ENCODE results near the gene TMEM168. TPM values are rescaled to one million over a fixed set of nuclear protein-coding genes. Genes with fewer than 3 reads are reported as not detected.

Gene TMEM168
- total and polyA plus RNA-seq, 2 donors = 14.6 to 15.7 TPM

DNA sequence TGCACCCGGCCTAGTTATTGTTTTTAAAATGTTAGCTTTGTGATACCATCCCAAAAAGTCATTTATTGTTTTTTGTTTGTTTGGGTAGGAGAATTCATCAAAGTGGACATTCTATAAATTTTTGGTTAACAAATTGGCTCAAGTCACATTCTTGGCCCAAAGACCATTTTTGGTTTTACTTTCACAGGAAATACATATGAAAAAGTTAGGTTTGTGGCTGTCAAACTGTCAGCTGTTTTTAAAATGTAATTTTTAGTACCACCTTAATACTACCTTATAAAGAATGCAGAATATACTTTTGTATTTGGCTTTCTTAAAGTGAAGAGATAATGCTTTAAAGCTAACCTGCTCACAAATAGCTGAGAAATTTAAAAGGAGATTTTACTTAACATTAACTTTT lies 25.1 kb downstream of the TMEM168 start:
- no peak overlapping the region for H3K4me3 ChIP-seq (ENCODE audit: low read length in 2 of 2)
- H3K36me3 ChIP-seq (ENCODE audit: control insufficient read depth in 2 of 2, insufficient read depth in 2 of 2, low read length in 1 of 2) = peaks cover 0 to 3% of the 10 kb centered on the region in 2 donors
- no peaks in the 10 kb centered on the region for H3K4me1 ChIP-seq (ENCODE audit: control insufficient read depth in 2 of 2, insufficient read depth in 2 of 2, low read length in 2 of 2)
- DNase-seq (ENCODE audit: low read depth in 6 of 9, low spot score in 9 of 9) = no peak
- H3K27me3 ChIP-seq (ENCODE audit: control insufficient read depth in 2 of 2, insufficient read depth in 1 of 2, low read length in 1 of 2) = no peaks in the 10 kb centered on the region
- WGBS = 97% methylated on average over 1 of the region's 1 CpG
- no peak overlapping the region for H3K27ac ChIP-seq (ENCODE audit: low read depth in 1 of 2, low read length in 1 of 2)
- no peaks in the 10 kb centered on the region for H3K9me3 ChIP-seq (ENCODE audit: control insufficient read depth in 2 of 2, insufficient read depth in 1 of 2, low read length in 1 of 2)

DNA sequence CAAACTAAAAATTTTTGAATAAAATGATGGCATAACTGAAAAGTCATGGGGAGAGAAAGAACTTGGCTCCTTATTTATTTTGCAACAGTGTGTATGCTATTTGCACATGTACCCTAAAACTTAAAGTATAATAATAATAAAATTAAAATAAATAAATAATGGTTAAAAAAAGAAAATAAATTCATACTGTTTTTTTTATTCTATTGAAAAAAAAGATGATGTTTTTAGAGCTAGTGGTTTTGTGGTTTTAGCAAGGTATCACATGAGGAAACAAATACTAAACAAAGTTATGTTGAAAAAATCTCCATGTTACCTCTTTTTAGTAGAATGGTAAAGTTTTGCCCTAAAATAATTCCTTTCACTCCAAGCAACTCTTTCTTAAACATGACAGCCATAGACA lies 26.2 kb downstream of the TMEM168 start:
- DNase-seq (ENCODE audit: low read depth in 6 of 9, low spot score in 9 of 9) = no peak
- Histone ChIP-seq H3K27ac (ENCODE audit: low read depth in 1 of 2, low read length in 1 of 2) (no peak overlapping the region), H3K4me3 (ENCODE audit: low read length in 2 of 2) (no peak overlapping the region), H3K4me1 (ENCODE audit: control insufficient read depth in 2 of 2, insufficient read depth in 2 of 2, low read length in 2 of 2) (no peaks in the 10 kb centered on the region), H3K36me3 (ENCODE audit: control insufficient read depth in 2 of 2, insufficient read depth in 2 of 2, low read length in 1 of 2) (peaks cover 0 to 3% of the 10 kb centered on the region in 2 donors), H3K9me3 (ENCODE audit: control insufficient read depth in 2 of 2, insufficient read depth in 1 of 2, low read length in 1 of 2) (no peaks in the 10 kb centered on the region), H3K27me3 (ENCODE audit: control insufficient read depth in 2 of 2, insufficient read depth in 1 of 2, low read length in 1 of 2) (no peaks in the 10 kb centered on the region)

DNA sequence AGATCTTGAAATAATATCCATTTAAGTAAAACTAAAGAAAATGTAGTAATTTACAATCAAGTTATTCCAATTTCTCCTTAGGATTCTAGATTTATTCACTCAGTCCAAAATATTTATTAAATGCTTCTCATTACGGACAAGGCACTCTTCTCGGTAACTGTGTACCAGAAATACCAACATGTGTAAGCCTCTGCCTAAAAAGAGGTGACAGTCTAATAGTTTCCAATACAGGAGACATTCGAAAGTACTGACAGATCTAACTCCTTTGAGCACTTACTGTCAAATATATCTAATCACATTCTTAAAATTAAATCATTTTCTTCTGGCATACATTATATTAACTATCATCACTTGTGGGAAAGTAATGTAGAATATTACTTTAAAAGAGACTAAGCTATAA lies 26.9 kb downstream of the TMEM168 start:
- Histone ChIP-seq H3K4me1 (ENCODE audit: control insufficient read depth in 2 of 2, insufficient read depth in 2 of 2, low read length in 2 of 2) (no peaks in the 10 kb centered on the region), H3K27ac (ENCODE audit: low read depth in 1 of 2, low read length in 1 of 2) (no peak overlapping the region), H3K36me3 (ENCODE audit: control insufficient read depth in 2 of 2, insufficient read depth in 2 of 2, low read length in 1 of 2) (peaks cover 0 to 3% of the 10 kb centered on the region in 2 donors), H3K9me3 (ENCODE audit: control insufficient read depth in 2 of 2, insufficient read depth in 1 of 2, low read length in 1 of 2) (no peaks in the 10 kb centered on the region), H3K4me3 (ENCODE audit: low read length in 2 of 2) (no peak overlapping the region), H3K27me3 (ENCODE audit: control insufficient read depth in 2 of 2, insufficient read depth in 1 of 2, low read length in 1 of 2) (no peaks in the 10 kb centered on the region)
- no peak for DNase-seq (ENCODE audit: low read depth in 6 of 9, low spot score in 9 of 9)
- 82% methylated on average over 3 of the region's 3 CpGs for WGBS

DNA sequence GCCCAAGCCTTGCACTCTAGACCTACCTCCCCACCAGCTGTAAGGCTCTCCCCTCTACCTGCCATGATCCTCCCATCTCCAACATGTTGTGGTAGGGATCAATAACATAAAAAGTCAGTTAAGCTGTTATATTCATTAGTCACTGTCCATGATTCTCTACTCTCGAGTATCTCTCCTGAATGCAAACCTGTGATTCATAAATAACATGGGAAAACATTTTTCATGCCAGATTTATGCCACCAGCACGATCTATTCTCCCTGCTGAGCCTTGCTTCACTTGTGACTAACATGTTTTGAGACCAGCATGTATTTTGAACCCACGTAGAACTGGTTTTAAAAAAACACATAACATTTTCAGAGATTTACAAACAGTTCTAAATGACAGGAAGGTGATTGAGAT lies 30.3 kb downstream of the TMEM168 start:
- WGBS = 96% methylated on average over 3 of the region's 3 CpGs
- no peak for DNase-seq (ENCODE audit: low read depth in 6 of 9, low spot score in 9 of 9)
- H3K9me3 ChIP-seq (ENCODE audit: control insufficient read depth in 2 of 2, insufficient read depth in 1 of 2, low read length in 1 of 2) = no peaks in the 10 kb centered on the region
- H3K4me1 ChIP-seq (ENCODE audit: control insufficient read depth in 2 of 2, insufficient read depth in 2 of 2, low read length in 2 of 2) = no peaks in the 10 kb centered on the region
- no peaks in the 10 kb centered on the region for H3K36me3 ChIP-seq (ENCODE audit: control insufficient read depth in 2 of 2, insufficient read depth in 2 of 2, low read length in 1 of 2)
- H3K27ac ChIP-seq (ENCODE audit: low read depth in 1 of 2, low read length in 1 of 2) = no peak overlapping the region
- no peak overlapping the region for H3K4me3 ChIP-seq (ENCODE audit: low read length in 2 of 2)
- no peaks in the 10 kb centered on the region for H3K27me3 ChIP-seq (ENCODE audit: control insufficient read depth in 2 of 2, insufficient read depth in 1 of 2, low read length in 1 of 2)

DNA sequence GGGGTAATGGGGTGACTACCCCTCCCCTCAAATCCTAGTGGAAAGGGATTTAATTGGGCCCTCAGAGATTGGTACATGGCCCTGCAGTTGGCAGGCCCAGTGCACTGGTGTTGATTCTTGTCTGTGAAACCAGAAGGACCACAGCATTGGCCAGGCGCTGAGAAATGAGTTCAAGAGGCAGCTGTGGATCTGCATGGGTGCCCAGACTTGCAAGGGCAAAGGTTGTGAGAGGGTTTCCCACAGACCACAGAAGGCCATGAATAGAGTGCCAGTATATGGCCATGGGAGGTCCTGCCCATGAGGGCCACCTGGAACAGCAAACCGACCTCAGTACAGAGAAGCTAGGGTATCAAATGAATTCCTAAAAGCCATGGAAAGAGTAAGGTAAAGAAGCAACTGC lies 32.9 kb downstream of the TMEM168 start:
- Histone ChIP-seq H3K4me1 (ENCODE audit: control insufficient read depth in 2 of 2, insufficient read depth in 2 of 2, low read length in 2 of 2) (no peaks in the 10 kb centered on the region), H3K4me3 (ENCODE audit: low read length in 2 of 2) (no peak overlapping the region), H3K36me3 (ENCODE audit: control insufficient read depth in 2 of 2, insufficient read depth in 2 of 2, low read length in 1 of 2) (no peaks in the 10 kb centered on the region), H3K27ac (ENCODE audit: low read depth in 1 of 2, low read length in 1 of 2) (no peak overlapping the region), H3K27me3 (ENCODE audit: control insufficient read depth in 2 of 2, insufficient read depth in 1 of 2, low read length in 1 of 2) (no peaks in the 10 kb centered on the region), H3K9me3 (ENCODE audit: control insufficient read depth in 2 of 2, insufficient read depth in 1 of 2, low read length in 1 of 2) (no peaks in the 10 kb centered on the region)
- WGBS = 94% methylated on average over 2 of the region's 2 CpGs
- no peak for DNase-seq (ENCODE audit: low read depth in 6 of 9, low spot score in 9 of 9)

DNA sequence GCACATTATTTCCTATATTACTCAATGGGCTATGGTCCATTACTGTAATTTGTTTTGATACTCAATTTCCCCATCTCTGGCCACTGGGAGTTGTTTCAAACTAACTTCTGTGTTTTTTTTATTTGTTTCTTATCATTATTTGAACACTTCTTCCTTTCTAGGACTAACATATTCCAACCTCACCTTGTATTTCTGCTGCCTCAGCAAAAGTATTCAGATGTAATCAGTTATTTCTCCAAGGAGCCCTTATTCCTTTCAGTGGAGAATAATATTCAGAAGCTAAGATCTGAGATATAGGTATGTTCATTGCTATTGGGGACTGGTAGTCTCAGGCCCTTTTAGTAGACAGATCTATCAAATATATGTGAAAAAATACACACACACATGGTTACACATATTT lies 36.9 kb downstream of the TMEM168 start:
- H3K36me3 ChIP-seq (ENCODE audit: control insufficient read depth in 2 of 2, insufficient read depth in 2 of 2, low read length in 1 of 2) = no peaks in the 10 kb centered on the region
- H3K4me3 ChIP-seq (ENCODE audit: low read length in 2 of 2) = no peak overlapping the region
- H3K9me3 ChIP-seq (ENCODE audit: control insufficient read depth in 2 of 2, insufficient read depth in 1 of 2, low read length in 1 of 2) = no peaks in the 10 kb centered on the region
- no peak overlapping the region for H3K27ac ChIP-seq (ENCODE audit: low read depth in 1 of 2, low read length in 1 of 2)
- no peak for DNase-seq (ENCODE audit: low read depth in 6 of 9, low spot score in 9 of 9)
- H3K27me3 ChIP-seq (ENCODE audit: control insufficient read depth in 2 of 2, insufficient read depth in 1 of 2, low read length in 1 of 2) = no peaks in the 10 kb centered on the region
- peaks cover 0 to 2% of the 10 kb centered on the region in 2 donors for H3K4me1 ChIP-seq (ENCODE audit: control insufficient read depth in 2 of 2, insufficient read depth in 2 of 2, low read length in 2 of 2)

DNA sequence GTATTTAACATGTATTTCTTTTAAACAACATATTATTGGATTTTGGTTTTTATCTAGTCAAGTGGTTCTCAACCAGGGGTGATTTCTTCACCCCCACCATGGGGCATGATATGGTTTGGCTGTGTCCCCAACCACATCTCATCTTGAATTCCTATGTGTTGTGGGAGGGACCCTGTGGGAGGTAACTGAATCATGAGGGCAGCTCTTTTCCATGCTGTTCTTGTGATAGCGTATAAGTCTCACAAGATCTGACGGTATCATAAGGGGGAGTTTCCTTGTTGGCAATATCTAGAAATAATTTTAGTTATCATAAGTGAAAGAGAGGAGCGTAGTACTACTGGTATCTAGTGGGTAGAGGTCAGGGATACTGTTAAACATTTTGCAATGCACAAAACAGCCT lies 37.6 kb downstream of the TMEM168 start:
- Histone ChIP-seq H3K27ac (ENCODE audit: low read depth in 1 of 2, low read length in 1 of 2) (no peak overlapping the region), H3K9me3 (ENCODE audit: control insufficient read depth in 2 of 2, insufficient read depth in 1 of 2, low read length in 1 of 2) (no peaks in the 10 kb centered on the region), H3K4me3 (ENCODE audit: low read length in 2 of 2) (no peak overlapping the region), H3K27me3 (ENCODE audit: control insufficient read depth in 2 of 2, insufficient read depth in 1 of 2, low read length in 1 of 2) (no peaks in the 10 kb centered on the region), H3K4me1 (ENCODE audit: control insufficient read depth in 2 of 2, insufficient read depth in 2 of 2, low read length in 2 of 2) (peaks cover 0 to 2% of the 10 kb centered on the region in 2 donors), H3K36me3 (ENCODE audit: control insufficient read depth in 2 of 2, insufficient read depth in 2 of 2, low read length in 1 of 2) (no peaks in the 10 kb centered on the region)
- WGBS = 95% methylated on average over 3 of the region's 3 CpGs
- DNase-seq (ENCODE audit: low read depth in 6 of 9, low spot score in 9 of 9) = no peak

DNA sequence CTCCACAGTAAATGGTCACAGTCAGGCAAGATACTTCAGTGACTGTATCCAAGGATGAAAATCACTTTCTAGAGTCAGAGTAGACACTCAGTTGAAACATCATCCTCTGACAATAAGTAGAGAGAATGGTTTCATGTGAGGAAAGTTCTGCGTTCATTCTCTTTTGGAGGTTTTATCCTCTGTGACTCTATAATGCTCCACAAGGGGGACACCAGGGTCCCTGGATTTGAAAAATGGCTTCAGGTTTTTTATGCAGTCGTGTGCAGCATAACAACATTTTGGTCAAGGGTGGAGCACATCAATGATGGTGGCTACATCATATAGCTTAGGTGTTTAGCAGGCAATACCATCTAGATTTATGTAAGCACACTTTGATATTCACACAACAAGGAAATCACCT lies 40.4 kb downstream of the TMEM168 start:
- Histone ChIP-seq H3K4me3 (ENCODE audit: low read length in 2 of 2) (no peak overlapping the region), H3K27ac (ENCODE audit: low read depth in 1 of 2, low read length in 1 of 2) (no peak overlapping the region), H3K36me3 (ENCODE audit: control insufficient read depth in 2 of 2, insufficient read depth in 2 of 2, low read length in 1 of 2) (no peaks in the 10 kb centered on the region), H3K27me3 (ENCODE audit: control insufficient read depth in 2 of 2, insufficient read depth in 1 of 2, low read length in 1 of 2) (no peaks in the 10 kb centered on the region), H3K9me3 (ENCODE audit: control insufficient read depth in 2 of 2, insufficient read depth in 1 of 2, low read length in 1 of 2) (no peaks in the 10 kb centered on the region), H3K4me1 (ENCODE audit: control insufficient read depth in 2 of 2, insufficient read depth in 2 of 2, low read length in 2 of 2) (peaks cover 0 to 2% of the 10 kb centered on the region in 2 donors)
- no peak for DNase-seq (ENCODE audit: low read depth in 6 of 9, low spot score in 9 of 9)
- 80% methylated on average over 2 of the region's 2 CpGs for WGBS

DNA sequence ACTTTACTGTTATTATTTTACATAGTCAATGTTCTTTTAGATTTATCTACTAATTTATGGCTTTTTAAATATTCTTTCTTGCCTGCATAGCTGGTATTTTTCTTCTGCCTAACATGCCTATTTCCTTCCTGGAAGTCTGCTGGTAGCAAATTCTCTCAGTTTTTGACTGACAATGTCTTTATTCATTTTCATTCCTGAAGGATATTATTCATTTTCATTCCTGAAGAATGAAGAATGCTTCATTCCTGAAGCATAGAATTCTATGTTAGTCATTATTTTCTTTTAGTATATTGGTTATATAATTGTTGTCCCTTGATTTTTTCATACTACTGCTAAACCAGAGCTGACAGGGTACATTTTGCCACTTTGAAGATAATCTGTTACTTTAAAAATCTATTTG lies 41.8 kb downstream of the TMEM168 start:
- no peak for DNase-seq (ENCODE audit: low read depth in 6 of 9, low spot score in 9 of 9)
- Histone ChIP-seq H3K27me3 (ENCODE audit: control insufficient read depth in 2 of 2, insufficient read depth in 1 of 2, low read length in 1 of 2) (no peaks in the 10 kb centered on the region), H3K4me1 (ENCODE audit: control insufficient read depth in 2 of 2, insufficient read depth in 2 of 2, low read length in 2 of 2) (peaks cover 0 to 2% of the 10 kb centered on the region in 2 donors), H3K36me3 (ENCODE audit: control insufficient read depth in 2 of 2, insufficient read depth in 2 of 2, low read length in 1 of 2) (no peaks in the 10 kb centered on the region), H3K4me3 (ENCODE audit: low read length in 2 of 2) (no peak overlapping the region), H3K9me3 (ENCODE audit: control insufficient read depth in 2 of 2, insufficient read depth in 1 of 2, low read length in 1 of 2) (no peaks in the 10 kb centered on the region), H3K27ac (ENCODE audit: low read depth in 1 of 2, low read length in 1 of 2) (no peak overlapping the region)

DNA sequence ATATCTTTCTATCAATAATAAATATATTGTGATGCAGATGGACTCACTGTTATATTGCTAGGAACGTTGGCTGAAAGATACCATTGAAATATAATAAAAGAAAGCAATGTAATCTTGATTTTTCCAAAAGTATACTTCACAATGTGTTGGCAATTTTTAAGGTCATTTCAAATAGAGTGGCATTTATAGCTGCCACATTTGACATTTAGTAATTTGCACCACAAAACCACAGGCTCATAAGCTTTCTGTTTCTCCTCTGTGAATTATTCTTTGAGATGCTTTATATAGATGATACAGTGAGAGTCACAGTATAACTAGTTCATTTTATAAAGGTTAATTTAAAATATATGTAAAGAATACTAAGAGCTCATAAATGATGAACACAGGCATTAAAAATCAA lies 44.6 kb downstream of the TMEM168 start:
- Histone ChIP-seq H3K27me3 (ENCODE audit: control insufficient read depth in 2 of 2, insufficient read depth in 1 of 2, low read length in 1 of 2) (no peaks in the 10 kb centered on the region), H3K36me3 (ENCODE audit: control insufficient read depth in 2 of 2, insufficient read depth in 2 of 2, low read length in 1 of 2) (no peaks in the 10 kb centered on the region), H3K27ac (ENCODE audit: low read depth in 1 of 2, low read length in 1 of 2) (no peak overlapping the region), H3K4me3 (ENCODE audit: low read length in 2 of 2) (no peak overlapping the region), H3K9me3 (ENCODE audit: control insufficient read depth in 2 of 2, insufficient read depth in 1 of 2, low read length in 1 of 2) (no peaks in the 10 kb centered on the region), H3K4me1 (ENCODE audit: control insufficient read depth in 2 of 2, insufficient read depth in 2 of 2, low read length in 2 of 2) (peaks cover 0 to 2% of the 10 kb centered on the region in 2 donors)
- WGBS = 90% methylated on average over 1 of the region's 1 CpG
- no peak for DNase-seq (ENCODE audit: low read depth in 6 of 9, low spot score in 9 of 9)
